Natural killer cell (primary cell): ENCODE results near the gene GNB1L. TPM values are rescaled to one million over a fixed set of nuclear protein-coding genes. Genes with fewer than 3 reads are reported as not detected.

Experiments used
- ATAC-seq, 3 donors: fragments of 150-1000 bp in 2 of 3; fragments of 200-7000 bp in 1 of 3; cut with Tn5 transposase; 1 replicate in 1 of 3; 2 replicates in 2 of 3; pipeline ENCODE4 v1.10.0; 2021; ENCODE audit warnings: mild to moderate bottlenecking in 2 of 3, moderate library complexity in 2 of 3
- DNase-seq, 2 donors: peaks; one replicate each; pipeline versions ENCODE4 v3.0.0 to v3.0.0-alpha.2; 2013 to 2021; ENCODE audit warnings: mixed read lengths in 1 of 2
- H3K27ac ChIP-seq: one replicate; pipeline ENCODE4 v1.5.1; 2013; ENCODE audit warnings: mild to moderate bottlenecking, low read length
- H3K27me3 ChIP-seq: one replicate; pipeline ENCODE4 v1.6.1; 2013; ENCODE audit warnings: low read length; ENCODE audit not compliant: control insufficient read depth, insufficient read depth
- H3K36me3 ChIP-seq: one replicate; pipeline ENCODE4 v1.6.1; 2013; ENCODE audit warnings: low read length; ENCODE audit not compliant: control insufficient read depth, insufficient read depth
- H3K4me1 ChIP-seq: one replicate; pipeline ENCODE4 v1.6.1; 2013; ENCODE audit warnings: low read length; ENCODE audit not compliant: control insufficient read depth, insufficient read depth
- H3K4me3 ChIP-seq: one replicate; pipeline ENCODE4 v1.5.1; 2013; ENCODE audit warnings: low read length
- H3K9me3 ChIP-seq: one replicate; pipeline ENCODE4 v1.6.1; 2013; ENCODE audit warnings: low read length; ENCODE audit not compliant: control insufficient read depth, insufficient read depth
- H3K27ac Mint-ChIP-seq, 2 donors: one replicate each; pipeline ENCODE4 v1.8.0; 2022; ENCODE audit warnings: mild to moderate bottlenecking in 2 of 2, mixed read lengths in 2 of 2, moderate library complexity in 1 of 2
- H3K27me3 Mint-ChIP-seq, 2 donors: one replicate each; pipeline ENCODE4 v1.8.0; 2022; ENCODE audit warnings: low read depth in 2 of 2, mixed read lengths in 2 of 2
- H3K36me3 Mint-ChIP-seq: one replicate; pipeline ENCODE4 v1.8.0; 2022; ENCODE audit warnings: mixed read lengths
- H3K4me1 Mint-ChIP-seq, 2 donors: one replicate each; pipeline ENCODE4 v1.8.0; 2022; ENCODE audit warnings: mixed read lengths in 2 of 2
- H3K4me3 Mint-ChIP-seq: one replicate; pipeline ENCODE4 v1.8.0; 2022; ENCODE audit warnings: mild to moderate bottlenecking, moderate library complexity, mixed read lengths
- H3K9me3 Mint-ChIP-seq, 2 donors: one replicate each; pipeline ENCODE4 v1.8.0; 2022; ENCODE audit warnings: mixed read lengths in 2 of 2
- WGBS: methylation state at CpG from one replicate; pipeline ENCODE4 v1.1.7; 2013; ENCODE audit warnings: missing lambda C conversion rate; ENCODE audit not compliant: insufficient coverage; 5-methylcytosine and 5-hydroxymethylcytosine counted together
- intact Hi-C: fragments of 100-400 bp; cut with micrococcal nuclease; formaldehyde crosslinking; loops from one replicate; pipeline ENCODE4 v1.14.2; 2022
- total RNA-seq, 4 donors: library from RNA; stranded (reverse); fragments of 120-200 nt in 1 of 4; gene quantifications; one replicate each; pipeline versions ENCODE4 v1.2.3 to v1.2.4, GENCODE V29; 2013 to 2022
- TF ChIP-seq, protein P1 (sequence below): fragments of 200-600 bp; IDR thresholded peaks from one replicate; pipeline ENCODE4 v1.8.0; 2022; ENCODE audit warnings: antibody characterized with exemption

GNB1L gene
- total RNA-seq, 3 donors from 2014 or later (not counting 1 experiment from before 2014, with no cell fraction given) = 5.1 to 5.3 (median 5.3) TPM

DNA sequence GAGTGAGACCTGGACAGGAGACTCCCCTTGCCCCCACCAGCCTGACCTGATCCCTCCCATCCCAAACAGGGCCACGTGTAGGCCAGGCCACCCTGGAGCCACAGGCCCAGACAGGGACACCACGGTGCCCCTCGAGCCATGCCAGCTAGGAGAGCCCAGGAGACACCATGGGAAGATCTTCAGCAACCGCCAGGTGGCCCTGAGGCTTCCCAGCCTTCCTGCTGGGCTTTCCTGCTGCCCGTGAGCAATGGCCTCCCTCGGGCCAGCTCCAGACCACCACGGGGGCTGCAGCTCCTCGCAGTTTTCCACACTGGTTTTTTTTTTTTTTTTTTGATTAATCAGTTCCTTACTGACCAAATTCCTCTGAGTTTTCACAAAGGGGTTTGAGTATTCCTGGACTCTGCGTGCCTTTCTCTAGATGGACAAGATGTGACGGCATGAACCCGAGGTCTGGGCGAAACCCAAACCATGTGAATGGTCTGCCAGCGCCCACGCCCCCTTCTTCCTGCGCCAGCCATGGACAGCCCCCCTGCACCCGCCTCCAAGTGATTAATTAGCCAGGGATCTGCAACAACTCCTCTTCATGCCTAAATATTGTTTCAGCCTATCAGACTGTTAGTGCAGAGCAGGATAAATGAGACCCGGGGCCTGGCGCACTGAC is 53.2 kb downstream of the GNB1L start:
- Histone ChIP-seq H3K36me3 (no peaks in the 10 kb centered on the region), H3K27me3 (no peaks in the 10 kb centered on the region), H3K4me3 (no peak overlapping the region), H3K9me3 (no peaks in the 10 kb centered on the region), H3K27ac (no peak overlapping the region), H3K4me1 (no peaks in the 10 kb centered on the region)
- no peaks in the 10 kb centered on the region for H3K36me3 Mint-ChIP-seq
- H3K4me1 Mint-ChIP-seq = no peaks in the 10 kb centered on the region
- DNase-seq = no peak
- no peak overlapping the region for H3K4me3 Mint-ChIP-seq
- no peak overlapping the region for H3K27ac Mint-ChIP-seq
- H3K27me3 Mint-ChIP-seq = no peaks in the 10 kb centered on the region
- no peaks in the 10 kb centered on the region for H3K9me3 Mint-ChIP-seq
- ATAC-seq = no peak
- intact Hi-C loops = no loop called here
- WGBS = 92% methylated on average over 18 of the region's 18 CpGs
- TF ChIP-seq, protein P1, sequence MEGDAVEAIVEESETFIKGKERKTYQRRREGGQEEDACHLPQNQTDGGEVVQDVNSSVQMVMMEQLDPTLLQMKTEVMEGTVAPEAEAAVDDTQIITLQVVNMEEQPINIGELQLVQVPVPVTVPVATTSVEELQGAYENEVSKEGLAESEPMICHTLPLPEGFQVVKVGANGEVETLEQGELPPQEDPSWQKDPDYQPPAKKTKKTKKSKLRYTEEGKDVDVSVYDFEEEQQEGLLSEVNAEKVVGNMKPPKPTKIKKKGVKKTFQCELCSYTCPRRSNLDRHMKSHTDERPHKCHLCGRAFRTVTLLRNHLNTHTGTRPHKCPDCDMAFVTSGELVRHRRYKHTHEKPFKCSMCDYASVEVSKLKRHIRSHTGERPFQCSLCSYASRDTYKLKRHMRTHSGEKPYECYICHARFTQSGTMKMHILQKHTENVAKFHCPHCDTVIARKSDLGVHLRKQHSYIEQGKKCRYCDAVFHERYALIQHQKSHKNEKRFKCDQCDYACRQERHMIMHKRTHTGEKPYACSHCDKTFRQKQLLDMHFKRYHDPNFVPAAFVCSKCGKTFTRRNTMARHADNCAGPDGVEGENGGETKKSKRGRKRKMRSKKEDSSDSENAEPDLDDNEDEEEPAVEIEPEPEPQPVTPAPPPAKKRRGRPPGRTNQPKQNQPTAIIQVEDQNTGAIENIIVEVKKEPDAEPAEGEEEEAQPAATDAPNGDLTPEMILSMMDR = no peak

DNA sequence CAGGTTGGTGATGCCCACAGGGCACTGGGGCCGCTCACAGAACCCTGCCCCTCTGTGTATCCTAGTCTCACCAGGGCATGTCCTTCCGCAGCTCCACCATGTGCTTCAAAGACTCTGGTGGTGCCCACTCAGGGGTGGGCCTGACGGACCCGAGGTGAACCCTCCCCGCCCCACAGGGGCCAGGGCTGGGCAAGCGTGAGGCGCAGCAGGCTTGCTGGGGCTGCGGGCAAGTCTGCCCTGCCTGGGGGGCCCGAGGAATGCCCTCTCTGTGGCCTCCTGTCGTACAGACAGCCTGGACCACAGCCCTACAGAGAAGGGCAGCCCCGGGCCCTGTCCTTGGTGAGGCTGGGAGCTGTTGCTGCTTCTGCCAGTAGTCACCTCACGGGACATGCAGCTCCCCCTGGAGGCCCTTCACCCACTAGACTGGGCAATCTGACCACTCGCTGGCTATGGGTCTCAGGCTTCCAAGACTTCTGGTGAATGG is 53.9 kb downstream of the GNB1L start:
- Histone ChIP-seq H3K27ac (no peak overlapping the region), H3K4me3 (no peak overlapping the region), H3K9me3 (no peaks in the 10 kb centered on the region), H3K36me3 (no peaks in the 10 kb centered on the region), H3K27me3 (no peaks in the 10 kb centered on the region), H3K4me1 (no peaks in the 10 kb centered on the region)
- no peak overlapping the region for H3K27ac Mint-ChIP-seq
- DNase-seq (no peak), ATAC-seq (no peak)
- H3K9me3 Mint-ChIP-seq = no peaks in the 10 kb centered on the region
- H3K4me3 Mint-ChIP-seq = no peak overlapping the region
- WGBS = 92% methylated on average over 13 of the region's 13 CpGs
- no peaks in the 10 kb centered on the region for H3K4me1 Mint-ChIP-seq
- H3K27me3 Mint-ChIP-seq = no peaks in the 10 kb centered on the region
- H3K36me3 Mint-ChIP-seq = no peaks in the 10 kb centered on the region
- TF ChIP-seq, protein P1 = no peak
- intact Hi-C loops = no loop called here

DNA sequence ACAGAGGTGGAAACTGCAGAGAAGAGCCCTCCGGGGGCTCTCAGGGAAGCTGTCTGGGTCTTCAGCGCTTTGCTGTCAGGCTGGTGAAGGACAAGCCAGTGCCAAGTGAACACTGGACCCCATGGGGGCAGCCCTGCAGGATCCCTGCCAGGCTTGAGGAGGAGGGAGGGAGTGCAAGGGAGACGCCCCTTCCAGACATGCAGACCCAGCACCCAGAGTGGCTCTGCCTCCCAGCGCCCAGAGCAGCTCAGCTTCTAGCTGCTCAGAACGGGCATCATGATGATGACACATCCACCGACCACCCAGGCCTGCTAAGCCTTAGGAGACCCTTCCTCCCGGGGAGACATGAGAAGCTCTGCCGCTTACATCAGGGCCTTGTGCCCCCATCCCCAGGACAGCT is 54.4 kb downstream of the GNB1L start:
- H3K27me3 Mint-ChIP-seq = no peaks in the 10 kb centered on the region
- 92% methylated on average over 8 of the region's 8 CpGs for WGBS
- H3K4me3 Mint-ChIP-seq = no peak overlapping the region
- H3K27ac ChIP-seq = no peak overlapping the region
- intact Hi-C loops = no loop called here
- no peak for DNase-seq
- H3K27ac Mint-ChIP-seq = no peak overlapping the region
- H3K9me3 Mint-ChIP-seq = no peaks in the 10 kb centered on the region
- ATAC-seq = no peak
- H3K36me3 ChIP-seq = no peaks in the 10 kb centered on the region
- no peaks in the 10 kb centered on the region for H3K9me3 ChIP-seq
- no peak overlapping the region for H3K4me3 ChIP-seq
- H3K27me3 ChIP-seq = no peaks in the 10 kb centered on the region
- TF ChIP-seq, protein P1 = no peak
- no peaks in the 10 kb centered on the region for H3K36me3 Mint-ChIP-seq
- H3K4me1 Mint-ChIP-seq = no peaks in the 10 kb centered on the region
- H3K4me1 ChIP-seq = no peaks in the 10 kb centered on the region
